K562 (cell line): ENCODE results near the gene TMEM38B. TPM values are rescaled to one million over a fixed set of nuclear protein-coding genes. Genes with fewer than 3 reads are reported as not detected.

ENCODE experiments used
- BMI1 ChIP-seq: fragments of 150-350 bp; IDR thresholded peaks from 2 replicates; pipeline ENCODE4 v1.6.1; 2014; ENCODE audit warnings: low read length
- CLOCK ChIP-seq: fragments of 250-450 bp; sonication (Bioruptor Pico); IDR thresholded peaks from 2 replicates; pipeline ENCODE4 v1.4.0; 2020; ENCODE audit warnings: mild to moderate bottlenecking, moderate library complexity, borderline replicate concordance
- PATZ1 ChIP-seq: fragments of 250-450 bp; sonication (Bioruptor Pico); IDR thresholded peaks from 2 replicates; pipeline ENCODE4 v1.5.0; 2020; ENCODE audit warnings: mild to moderate bottlenecking, borderline replicate concordance
- PHF20 ChIP-seq: fragments of 450-650 bp; IDR thresholded peaks from 2 replicates; pipeline ENCODE4 v1.6.1; 2018; ENCODE audit not compliant: partially characterized antibody
- SETDB1 ChIP-seq: IDR thresholded peaks from one replicate; pipeline ENCODE4 v1.6.1; 2012; ENCODE audit warnings: low read length, control low read depth, inconsistent platforms
- ZNF23 ChIP-seq: fragments of 250-450 bp; sonication (Bioruptor Pico); IDR thresholded peaks from 2 replicates; pipeline ENCODE4 v1.4.0; 2020; ENCODE audit warnings: mild to moderate bottlenecking
- ZNF347 ChIP-seq: fragments of 450-650 bp; formaldehyde crosslinking; IDR thresholded peaks from 2 replicates; pipeline ENCODE4 v1.4.0; 2020; ENCODE audit warnings: low read depth, mild to moderate bottlenecking, moderate library complexity
- ZNF830 ChIP-seq: fragments of 250-450 bp; sonication (Bioruptor Pico); IDR thresholded peaks from 2 replicates; pipeline ENCODE4 v1.5.0; 2021; ENCODE audit warnings: mild to moderate bottlenecking
- polyA plus RNA-seq, 8 experiments: library from polyadenylated mRNA; depleted of rRNA in 4 of 8; stranded (reverse) in 5 of 8; unstranded in 3 of 8; fragments of >200 nt; fragmentation: Nextera tagmentation in 2 of 8; fragmentation: Illumina TruSeq in 1 of 8; extraction: Ambion mirVana in 2 of 8; extraction: Trizol in 1 of 8; gene quantifications; 2 replicates each; pipeline versions ENCODE4 v1.2.1 to v1.2.3, GENCODE V29; 2011 to 2014; ENCODE audit warnings: inconsistent platforms in 1 of 8, missing spikeins in 1 of 8
- total RNA-seq, 7 experiments: library from RNA; depleted of rRNA in 6 of 7; stranded (reverse); fragments of >200 nt in 6 of 7; fragmentation: Illumina TruSeq in 2 of 7; extraction: Trizol in 2 of 7; gene quantifications; 2 replicates each; pipeline versions ENCODE4 v1.2.1 to v1.2.3, GENCODE V29; 2011 to 2021; ENCODE audit warnings: low replicate concordance in 1 of 7
- TF ChIP-seq, protein P1 (sequence below), 2 experiments: fragments of 450-650 bp; IDR thresholded peaks; 2 replicates each; pipeline ENCODE4 v1.6.1; 2016; ENCODE audit warnings: mild to moderate bottlenecking in 2 of 2, borderline replicate concordance in 1 of 2, low read depth in 1 of 2, moderate library complexity in 1 of 2
- TF ChIP-seq, protein P2 (sequence below): sonication (generic); formaldehyde crosslinking; IDR thresholded peaks from 2 replicates; pipeline ENCODE4 v1.8.0; 2023; ENCODE audit warnings: mild to moderate bottlenecking, missing genetic modification reagents

TMEM38B gene
- total and polyA plus RNA-seq, 9 of the 15 experiments (the other 6 are each of a cell fraction or from before 2014, with no cell fraction given), result 26.0 to 57.5 (median 38.5) TPM

GRCh38 chr9:105647595-105648349, 46.6 kb upstream of the TMEM38B start (continued):
- TF ChIP-seq, protein P1, sequence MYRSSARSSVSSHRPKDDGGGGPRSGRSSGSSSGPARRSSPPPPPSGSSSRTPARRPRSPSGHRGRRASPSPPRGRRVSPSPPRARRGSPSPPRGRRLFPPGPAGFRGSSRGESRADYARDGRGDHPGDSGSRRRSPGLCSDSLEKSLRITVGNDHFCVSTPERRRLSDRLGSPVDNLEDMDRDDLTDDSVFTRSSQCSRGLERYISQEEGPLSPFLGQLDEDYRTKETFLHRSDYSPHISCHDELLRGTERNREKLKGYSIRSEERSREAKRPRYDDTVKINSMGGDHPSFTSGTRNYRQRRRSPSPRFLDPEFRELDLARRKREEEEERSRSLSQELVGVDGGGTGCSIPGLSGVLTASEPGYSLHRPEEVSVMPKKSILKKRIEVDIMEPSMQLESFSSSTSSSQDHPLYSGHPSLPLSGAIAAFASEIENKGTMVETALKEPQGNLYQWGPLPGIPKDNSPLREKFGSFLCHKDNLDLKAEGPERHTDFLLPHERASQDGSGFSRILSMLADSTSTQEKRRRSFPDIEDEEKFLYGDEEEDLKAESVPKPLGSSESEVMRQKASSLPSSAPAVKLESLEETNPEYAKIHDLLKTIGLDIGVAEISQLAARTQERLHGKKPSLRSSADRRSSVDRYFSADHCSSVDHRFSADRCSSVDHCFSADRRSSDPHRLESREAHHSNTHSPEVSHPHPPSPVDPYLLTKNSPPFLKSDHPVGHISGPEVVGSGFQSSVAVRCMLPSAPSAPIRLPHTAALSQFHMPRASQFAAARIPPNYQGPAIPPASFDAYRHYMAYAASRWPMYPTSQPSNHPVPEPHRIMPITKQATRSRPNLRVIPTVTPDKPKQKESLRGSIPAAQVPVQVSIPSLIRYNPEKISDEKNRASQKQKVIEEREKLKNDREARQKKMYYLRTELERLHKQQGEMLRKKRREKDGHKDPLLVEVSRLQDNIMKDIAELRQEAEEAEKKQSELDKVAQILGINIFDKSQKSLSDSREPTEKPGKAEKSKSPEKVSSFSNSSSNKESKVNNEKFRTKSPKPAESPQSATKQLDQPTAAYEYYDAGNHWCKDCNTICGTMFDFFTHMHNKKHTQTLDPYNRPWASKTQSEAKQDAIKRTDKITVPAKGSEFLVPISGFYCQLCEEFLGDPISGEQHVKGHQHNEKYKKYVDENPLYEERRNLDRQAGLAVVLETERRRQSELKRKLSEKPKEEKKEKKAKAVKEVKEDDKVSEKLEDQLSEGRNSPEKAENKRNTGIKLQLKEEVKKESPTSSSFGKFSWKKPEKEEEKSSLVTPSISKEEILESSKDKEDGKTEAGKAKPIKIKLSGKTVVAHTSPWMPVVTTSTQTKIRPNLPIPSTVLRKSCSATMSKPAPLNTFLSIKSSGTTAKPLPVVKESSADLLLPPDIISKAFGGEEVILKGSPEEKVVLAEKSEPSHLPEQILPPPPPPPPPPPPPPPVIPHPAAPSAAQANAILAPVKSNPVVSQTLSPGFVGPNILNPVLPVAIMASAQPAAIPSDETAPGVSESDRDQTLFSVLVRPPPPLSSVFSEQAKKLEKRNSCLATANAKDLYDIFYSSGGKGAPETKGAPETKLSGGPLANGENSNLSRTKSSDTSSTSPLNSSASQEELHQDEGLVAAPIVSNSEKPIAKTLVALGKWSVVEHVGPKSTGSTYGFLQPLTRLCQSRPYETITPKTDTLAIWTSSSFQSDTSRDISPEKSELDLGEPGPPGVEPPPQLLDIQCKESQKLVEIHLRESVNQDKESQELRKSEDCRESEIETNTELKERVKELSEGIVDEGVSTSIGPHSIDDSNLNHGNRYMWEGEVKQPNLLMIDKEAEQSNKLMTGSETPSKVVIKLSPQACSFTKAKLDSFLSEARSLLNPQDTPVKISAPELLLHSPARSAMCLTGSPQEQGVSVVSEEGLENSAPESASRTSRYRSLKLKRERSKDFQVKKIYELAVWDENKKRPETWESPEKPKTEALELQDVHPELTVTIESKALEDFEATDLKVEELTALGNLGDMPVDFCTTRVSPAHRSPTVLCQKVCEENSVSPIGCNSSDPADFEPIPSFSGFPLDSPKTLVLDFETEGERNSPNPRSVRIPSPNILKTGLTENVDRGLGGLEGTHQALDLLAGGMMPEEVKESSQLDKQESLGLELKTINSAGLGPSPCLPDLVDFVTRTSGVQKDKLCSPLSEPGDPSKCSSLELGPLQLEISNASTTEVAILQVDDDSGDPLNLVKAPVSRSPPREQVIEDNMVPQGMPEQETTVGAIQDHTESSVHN (IDR thresholded peaks at IDR 0.05; ENCODE audit: borderline replicate concordance in 1 of 2, low read depth in 1 of 2), result peak in 1 of 2 experiments; percentile 45; a peak in 1 of 4 replicates
- TF ChIP-seq CLOCK, result no peak
- no peak for TF ChIP-seq SETDB1
- no peak for TF ChIP-seq ZNF23 (CRISPR knock-in tag)
- TF ChIP-seq, protein P2, sequence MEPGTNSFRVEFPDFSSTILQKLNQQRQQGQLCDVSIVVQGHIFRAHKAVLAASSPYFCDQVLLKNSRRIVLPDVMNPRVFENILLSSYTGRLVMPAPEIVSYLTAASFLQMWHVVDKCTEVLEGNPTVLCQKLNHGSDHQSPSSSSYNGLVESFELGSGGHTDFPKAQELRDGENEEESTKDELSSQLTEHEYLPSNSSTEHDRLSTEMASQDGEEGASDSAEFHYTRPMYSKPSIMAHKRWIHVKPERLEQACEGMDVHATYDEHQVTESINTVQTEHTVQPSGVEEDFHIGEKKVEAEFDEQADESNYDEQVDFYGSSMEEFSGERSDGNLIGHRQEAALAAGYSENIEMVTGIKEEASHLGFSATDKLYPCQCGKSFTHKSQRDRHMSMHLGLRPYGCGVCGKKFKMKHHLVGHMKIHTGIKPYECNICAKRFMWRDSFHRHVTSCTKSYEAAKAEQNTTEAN (CRISPR knock-in tag), result no peak
- no peak for TF ChIP-seq PATZ1
- TF ChIP-seq BMI1, result no peak
- TF ChIP-seq PHF20, result no peak
- TF ChIP-seq ZNF830 (CRISPR knock-in tag), result no peak
- TF ChIP-seq ZNF347 (CRISPR knock-in tag), result no peak
